ENCODE measurements around the gene SMYD3.

SMYD3 gene

DNA sequence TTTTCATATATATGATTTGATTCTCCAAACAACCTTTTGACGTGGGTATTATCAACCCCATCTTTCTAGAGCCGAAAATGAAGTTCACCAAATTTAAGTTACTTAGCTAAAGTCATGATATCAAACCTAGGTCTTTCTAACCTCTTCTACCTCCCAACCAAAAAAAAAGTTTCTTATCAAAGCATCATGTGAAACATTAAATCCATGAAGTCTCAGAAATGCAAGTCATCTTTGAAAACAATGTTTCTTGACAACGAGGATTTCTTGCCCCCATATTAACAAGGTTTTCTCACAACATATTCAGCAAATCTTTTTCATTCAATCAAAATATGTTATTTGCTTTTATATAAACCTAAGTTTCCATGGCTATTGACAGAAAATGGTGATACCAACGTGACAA, 306.3 kb downstream of the SMYD3 start:
- DNase-seq = no peak

DNA sequence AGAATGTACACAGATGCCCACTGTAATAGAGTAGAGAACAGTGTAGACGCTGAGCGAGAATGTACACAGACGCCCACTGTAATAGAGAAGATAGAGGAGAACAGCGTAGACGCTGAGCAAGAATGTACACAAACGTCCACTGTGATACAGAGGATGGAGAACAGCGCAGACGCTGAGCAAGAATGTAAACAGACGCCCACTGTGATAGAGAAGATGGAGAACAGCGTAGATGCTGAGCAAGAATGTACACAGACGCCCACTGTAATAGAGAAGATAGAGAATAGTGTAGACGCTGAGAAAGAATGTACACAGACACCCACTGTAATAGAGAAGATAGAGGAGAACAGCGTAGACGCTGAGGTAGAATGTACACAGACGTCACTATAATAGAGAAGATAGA, 306.9 kb downstream of the SMYD3 start:
- no peak for DNase-seq

DNA sequence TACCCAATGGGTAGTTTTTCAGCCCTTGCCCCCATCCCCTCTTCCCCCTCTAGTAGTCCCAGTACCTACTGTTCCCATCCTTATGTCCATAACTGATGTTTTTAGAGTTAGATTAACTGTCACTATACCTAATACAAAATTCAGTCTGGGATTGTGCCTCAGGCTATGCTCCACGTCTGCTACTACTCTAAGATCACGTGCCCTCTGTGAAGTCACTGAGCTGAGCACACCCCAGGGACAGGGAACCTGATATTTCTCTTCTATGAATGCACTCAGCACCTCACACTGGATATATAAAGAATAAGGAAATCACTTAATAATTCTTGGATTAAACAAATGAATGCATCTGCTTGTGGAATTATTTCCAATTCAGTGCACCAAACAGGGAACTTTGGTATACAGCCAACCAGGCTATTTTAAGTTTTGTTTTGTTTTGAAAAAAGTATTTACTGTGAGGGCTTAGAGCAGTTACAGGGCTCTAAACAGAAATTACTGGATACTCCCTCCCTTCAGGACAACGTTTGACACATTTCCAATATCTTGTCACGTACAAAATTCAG, 307.9 kb downstream of the SMYD3 start:
- no peak for DNase-seq

DNA sequence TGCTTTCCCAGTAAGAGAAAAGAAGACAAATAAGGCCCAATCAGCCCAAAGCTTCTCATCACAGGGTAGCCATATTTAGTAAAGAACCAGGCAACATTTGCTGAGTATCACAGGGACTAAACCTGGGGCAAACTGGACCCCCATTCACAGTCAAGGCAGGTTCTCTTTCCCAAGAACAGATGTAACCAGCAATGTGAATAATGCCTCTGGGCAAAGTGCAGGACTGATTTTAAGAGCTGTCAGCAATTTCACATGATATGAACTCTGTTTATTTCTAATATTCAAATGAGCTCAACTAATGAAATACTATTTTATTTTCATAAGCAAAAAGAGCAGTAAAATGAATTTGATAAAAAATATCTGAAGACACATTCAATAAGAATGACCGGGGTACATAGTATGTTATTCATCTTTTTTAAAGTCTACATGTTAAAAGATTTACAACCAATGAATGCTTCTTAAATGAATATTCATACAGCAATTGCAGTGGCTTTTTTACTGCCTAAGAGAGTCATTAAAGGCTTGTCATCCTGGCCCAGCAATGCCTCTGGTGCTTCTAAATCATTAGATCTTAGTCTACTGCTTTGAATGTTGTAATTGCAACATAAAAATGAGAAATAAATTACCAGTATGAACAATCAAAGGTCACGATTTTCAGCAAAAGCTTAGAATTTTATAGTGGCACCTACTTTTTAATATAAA, 308.8 kb downstream of the SMYD3 start:
- DNase-seq = no peak

DNA sequence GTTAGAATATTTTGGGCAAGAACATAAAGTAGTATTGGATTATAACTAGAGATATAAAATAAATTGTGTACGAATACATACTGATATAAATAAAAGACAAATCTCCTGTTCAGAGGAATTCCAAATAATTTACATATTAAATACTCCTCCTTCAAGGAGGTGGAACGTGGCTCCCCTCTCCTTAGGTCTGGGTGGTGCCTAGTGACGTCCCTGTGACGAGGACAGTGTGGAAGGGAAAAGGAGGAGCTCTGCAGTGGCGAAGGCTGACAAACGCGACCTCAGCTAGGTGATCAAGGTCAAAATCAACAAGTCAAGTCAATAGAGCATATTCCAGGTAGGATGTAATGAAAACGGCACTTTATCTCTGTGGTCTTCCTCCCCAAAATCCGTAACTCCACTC, 310.0 kb downstream of the SMYD3 start:
- DNase-seq = no peak

DNA sequence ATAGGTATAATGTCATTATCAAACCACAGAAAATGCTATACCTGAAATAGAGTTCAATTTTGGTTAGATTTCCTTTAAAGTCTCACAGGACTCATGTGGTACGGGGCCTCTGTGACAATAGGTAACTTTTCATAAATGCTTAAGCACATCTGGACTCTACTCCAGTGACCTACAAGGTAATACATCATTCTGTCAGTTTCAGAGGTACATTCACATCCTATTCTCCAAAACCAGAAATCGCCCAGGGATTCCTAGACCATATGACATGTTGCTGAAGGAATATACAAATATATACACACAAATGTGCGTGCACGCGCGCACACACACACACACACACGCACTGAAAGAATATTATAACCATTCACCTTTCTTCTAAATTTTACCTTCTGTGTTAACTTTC, 311.8 kb downstream of the SMYD3 start:
- no peak for DNase-seq

DNA sequence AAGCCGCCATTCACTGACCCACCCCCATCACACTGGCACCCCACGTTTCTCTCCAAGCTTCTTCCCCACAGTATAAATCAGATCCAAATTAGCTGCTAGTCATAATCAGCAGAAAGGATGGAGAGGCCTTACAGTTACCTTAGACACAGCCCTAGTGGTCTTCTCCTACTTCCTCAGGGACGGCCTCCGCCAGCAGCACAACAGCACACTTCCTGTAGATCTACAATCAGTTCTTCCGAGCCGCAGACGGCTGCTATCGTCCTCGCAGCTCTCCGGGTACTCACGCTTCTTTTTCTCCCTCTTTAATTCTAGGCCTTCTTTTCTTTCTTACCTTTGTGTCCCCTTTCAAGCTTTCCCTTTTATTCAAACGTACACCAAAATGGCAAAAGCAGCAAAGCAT, 313.5 kb downstream of the SMYD3 start:
- no peak for DNase-seq

DNA sequence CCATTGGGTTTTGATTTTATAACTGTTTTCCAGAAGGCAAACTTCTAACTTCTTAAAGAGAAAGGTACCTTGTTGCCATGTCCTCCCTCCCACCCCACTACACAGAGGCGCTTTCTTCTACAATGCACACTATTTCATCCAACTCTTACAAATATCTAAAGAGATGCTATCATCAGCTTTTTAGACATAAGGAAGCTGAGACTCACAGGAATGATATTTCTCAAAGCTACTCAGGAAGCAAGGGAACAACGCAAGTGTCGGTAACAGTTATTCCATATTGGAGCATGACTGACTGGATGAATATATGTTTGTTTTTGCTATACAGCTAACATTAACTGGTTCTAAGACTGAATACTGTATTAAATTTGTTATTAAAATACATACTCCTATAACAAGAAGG, 318.0 kb downstream of the SMYD3 start:
- no peak for DNase-seq

DNA sequence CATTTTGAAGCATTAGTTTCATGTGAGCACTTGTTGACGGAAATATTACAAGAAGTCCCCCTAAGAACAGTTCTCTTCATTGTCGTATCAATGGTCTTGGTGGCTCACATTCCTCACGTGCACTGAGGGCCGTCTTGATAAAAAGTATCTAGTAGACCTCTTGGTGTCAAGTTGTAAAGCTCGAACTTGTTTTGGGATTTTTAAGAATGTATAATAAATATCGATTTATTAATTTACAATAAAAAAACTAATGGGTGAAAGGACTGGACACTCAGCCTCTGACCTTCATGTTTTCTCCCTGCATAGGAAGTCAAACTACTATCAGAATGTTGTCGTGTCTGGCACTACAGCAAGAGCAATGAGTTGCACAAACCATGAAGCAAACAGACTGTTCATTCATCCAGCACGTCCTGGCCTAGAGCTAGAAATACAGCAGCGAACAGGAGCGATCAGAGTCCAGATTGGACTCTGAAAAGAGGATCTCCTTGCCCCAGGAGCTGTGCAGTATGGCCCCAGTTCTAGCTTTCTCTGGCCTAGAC, 319.2 kb downstream of the SMYD3 start:
- no peak for DNase-seq

DNA sequence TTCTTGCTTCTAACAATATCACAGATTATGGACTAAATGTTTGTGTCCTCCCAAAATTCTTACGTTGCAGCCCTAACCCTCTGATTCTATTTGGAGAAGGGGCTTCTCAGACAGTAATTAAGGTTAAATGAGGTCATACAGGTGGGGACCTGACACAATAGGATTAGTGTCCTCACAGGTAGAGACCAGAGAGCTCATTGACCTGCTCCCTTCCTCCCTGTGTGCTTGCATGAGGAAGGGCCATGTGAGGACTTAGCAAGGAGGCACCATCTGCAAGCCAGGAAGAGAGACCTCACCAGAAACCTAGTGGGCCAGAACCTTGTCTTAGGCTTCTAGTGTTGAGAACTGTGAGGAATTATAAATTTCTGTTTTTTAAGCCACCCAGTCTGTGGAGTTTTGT, 322.6 kb downstream of the SMYD3 start:
- no peak for DNase-seq

DNA sequence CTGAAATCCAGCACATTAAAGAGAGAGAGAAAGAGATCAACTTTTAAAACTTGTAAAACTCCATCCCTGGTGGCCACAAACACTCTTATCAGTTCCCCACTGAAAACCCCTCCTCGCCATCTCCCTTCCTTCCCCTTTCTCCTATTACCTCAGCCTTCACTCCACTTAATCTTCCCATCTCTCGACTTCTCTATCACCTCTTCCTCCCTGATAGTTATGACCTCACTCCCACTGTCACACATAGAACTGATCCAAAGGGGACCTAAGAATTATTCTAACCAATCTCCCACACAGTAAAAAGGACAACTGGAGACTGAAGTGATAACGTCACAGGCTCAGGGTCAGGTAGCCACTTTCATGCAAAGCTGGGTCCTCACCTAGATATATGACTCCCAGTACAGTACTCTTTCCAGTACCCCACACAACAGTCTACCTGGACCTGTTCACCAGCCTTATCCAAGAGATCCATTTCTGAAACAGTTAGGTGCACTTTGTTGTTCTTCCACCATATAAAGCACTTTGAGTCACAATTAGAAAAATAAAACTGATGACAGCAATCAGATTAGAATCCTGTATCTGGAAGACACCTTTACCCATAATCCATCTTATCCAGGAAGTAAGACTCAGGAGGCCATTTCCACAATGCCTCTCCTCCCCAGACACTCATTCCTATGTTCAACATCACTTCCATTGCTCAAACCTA, 324.8 kb downstream of the SMYD3 start:
- no peak for DNase-seq

DNA sequence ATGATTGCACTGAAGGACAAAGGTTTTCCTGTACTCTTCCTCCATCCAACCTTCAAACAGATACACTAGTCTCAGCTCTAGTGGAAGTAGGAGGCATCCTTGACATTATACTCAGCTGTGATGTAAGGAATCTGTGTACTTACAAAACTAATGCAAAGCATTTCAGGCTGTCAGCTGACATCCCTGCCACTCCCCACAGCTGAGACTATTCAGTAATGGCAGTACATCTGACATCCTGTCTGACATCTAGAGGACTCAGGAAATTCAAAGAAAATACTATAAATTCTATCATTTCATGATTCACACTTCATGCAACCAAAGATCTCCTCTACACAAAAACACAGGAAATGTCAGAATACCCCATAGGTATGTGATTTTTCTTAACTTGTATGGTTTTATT, 325.8 kb downstream of the SMYD3 start:
- DNase-seq = no peak

DNA sequence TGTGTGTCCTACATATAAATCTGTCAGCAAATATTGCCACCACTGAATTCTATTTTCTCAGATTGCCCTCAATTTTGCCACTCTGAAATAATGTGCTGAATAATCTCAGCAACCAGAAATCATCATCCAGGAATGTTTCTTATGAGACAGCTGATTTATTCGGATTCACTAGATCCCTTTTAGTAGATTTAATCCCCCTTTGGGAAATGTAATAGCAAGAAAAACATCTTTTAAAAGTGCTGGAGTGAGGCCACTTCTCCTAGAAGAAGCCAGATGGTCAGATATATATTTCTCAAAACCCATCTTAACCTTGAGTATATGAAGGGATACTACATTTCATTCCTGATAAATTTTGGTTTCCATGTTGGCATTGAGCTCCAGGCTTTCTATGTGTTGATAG, 327.7 kb downstream of the SMYD3 start:
- DNase-seq = no peak

DNA sequence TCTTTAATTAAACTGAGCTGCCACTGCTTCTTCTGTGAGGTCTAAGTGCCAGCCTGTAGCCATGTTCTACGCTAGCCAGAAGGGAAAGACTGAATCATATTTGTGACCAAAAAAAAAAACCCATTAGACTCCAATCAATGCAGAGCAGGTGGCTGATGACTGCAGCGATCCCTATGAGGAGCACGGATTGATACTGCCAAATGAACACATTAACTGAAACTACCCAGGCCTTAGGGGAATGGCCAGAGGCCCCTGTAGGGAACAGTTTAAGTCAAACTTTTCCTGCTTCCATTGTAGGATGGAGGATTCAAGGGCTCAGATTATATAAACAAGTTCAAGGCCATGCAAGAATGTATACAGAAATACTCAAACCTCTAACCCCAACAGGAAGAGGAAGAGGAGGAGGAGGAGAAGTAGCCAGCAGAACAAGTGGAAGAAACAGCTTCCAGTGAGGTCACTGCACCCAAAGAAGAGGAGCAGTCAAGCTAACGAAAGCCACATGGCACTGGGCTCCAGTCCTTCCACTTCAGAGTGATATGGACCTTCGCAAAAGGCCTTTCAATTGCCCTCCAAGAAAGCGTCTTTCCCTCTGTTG, 328.3 kb downstream of the SMYD3 start:
- no peak for DNase-seq

DNA sequence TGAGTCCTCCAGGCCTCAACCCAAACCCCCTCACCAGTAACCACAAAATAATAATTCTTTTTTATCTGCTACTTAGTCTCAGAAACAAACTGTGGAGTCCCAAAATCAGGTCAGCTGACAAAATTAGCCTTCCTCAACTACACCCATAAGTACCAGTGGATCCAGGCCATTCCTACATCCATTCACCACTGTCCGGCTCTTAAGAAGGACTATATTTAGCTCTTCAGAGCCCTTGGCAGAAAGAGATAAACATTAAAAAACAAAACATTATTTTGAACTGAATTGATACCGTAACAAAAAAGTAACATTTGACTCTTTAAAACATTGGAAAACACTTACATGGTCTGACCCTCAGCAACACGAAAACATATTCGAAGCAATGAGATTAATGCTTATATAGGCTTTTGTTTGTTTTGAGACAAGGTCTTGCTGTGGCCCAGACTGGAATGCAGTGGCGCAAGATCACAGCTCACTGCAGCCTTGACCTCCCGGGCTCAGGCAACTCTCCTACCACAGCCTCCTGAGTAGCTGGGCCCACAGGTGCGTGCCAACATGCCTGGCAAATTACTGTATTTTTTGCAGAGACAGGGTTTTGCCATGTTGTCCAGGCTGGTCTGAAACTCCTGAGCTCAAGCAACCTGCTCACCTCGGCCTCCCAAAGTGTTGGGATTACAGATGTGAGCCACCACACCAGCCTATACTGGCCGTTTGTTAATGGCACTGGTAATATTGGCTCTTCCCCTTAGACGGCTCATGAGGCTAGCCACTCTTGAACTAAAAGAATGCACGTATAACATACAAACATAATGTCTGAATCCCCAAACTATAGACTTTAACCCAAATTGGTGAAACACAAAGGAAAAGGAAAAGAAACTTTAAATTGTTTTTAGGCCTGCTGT, 330.7 kb downstream of the SMYD3 start:
- no peak for DNase-seq

DNA sequence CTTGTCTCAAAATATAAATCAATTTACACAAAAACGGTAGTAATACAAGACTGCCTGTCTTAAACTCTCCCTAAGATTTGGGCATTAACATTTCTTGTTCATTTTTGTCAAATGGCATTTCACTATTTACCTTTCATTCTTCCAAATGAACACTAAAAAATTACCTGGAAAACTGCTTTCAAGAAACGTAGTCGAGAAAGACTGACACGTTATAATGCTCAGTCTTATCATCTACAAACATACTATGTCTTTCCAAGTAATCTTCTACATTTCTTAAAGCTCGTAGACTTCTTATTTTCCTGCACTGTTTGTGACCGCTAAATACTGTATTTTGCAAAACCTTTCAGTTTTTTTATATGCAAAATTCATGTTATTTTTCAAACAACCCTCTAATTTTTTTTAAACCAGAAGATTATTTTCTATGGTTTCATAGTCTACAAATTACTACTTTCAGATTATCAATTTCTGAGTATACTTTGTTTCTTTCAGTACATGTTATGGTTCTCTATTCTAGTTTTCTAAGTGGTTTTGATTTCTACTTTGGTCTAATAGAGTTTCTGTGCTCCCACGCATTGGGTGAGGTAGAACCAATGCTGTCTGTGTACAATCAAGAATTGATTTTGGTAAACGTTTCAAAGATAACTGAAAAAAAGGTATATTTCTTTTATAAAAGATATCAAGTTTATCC, 336.4 kb downstream of the SMYD3 start:
- DNase-seq = no peak

DNA sequence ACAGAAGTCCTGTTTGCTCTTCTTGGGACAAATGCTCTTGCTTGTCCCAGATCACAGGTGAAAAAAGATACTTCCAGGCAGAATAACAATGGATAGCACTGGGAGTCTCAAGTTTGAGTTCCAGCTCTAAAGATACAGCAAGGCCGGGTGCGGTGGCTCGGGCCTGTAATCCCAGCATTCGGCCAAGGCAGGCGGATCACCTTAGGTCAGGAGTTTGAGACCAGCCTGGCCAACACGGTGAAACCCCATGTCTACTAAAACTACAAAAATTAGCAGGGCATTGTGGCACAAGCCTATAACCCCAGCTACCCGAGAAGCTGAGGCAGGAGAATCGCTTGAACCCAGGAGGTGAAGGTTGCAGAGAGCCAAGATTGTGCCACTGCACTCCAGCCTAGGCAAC, 337.6 kb downstream of the SMYD3 start:
- DNase-seq = no peak

DNA sequence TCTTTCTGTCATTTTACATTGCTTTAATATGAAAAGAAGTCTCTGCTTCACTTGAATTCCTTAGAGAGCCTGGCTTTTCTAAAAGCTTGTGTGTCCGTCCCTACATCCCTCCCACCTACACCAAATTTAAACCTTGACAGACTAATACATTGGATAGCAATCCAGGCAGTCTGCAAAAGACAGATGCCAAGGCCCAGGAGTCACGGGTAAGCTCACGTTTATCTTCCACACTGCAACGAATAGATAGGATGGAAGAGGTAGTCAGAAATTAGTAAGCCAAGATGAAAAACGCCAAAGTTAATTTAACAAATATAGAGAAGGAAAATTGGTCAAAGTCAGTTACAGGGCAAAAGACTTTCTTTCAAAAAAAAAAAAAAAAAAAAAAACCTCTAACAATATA, 338.1 kb downstream of the SMYD3 start:
- DNase-seq = no peak

DNA sequence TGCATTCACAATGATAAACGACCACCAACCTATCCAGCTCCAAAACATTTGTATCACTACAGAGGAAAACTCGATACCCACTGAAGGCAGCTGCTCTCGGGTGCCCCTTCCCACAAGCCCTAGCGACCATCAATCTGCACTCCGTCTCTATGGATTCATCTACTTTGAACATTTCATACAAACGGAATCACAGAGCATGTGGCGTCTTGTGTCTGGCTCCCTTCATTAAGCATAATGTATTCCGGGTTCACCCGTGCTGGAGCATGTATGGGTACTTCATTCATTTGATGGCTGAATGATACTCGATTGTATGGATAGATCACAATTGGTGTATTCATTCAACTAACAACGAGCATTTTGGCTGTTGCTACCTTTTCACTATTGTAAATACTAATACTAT, 340.2 kb downstream of the SMYD3 start:
- DNase-seq = no peak

DNA sequence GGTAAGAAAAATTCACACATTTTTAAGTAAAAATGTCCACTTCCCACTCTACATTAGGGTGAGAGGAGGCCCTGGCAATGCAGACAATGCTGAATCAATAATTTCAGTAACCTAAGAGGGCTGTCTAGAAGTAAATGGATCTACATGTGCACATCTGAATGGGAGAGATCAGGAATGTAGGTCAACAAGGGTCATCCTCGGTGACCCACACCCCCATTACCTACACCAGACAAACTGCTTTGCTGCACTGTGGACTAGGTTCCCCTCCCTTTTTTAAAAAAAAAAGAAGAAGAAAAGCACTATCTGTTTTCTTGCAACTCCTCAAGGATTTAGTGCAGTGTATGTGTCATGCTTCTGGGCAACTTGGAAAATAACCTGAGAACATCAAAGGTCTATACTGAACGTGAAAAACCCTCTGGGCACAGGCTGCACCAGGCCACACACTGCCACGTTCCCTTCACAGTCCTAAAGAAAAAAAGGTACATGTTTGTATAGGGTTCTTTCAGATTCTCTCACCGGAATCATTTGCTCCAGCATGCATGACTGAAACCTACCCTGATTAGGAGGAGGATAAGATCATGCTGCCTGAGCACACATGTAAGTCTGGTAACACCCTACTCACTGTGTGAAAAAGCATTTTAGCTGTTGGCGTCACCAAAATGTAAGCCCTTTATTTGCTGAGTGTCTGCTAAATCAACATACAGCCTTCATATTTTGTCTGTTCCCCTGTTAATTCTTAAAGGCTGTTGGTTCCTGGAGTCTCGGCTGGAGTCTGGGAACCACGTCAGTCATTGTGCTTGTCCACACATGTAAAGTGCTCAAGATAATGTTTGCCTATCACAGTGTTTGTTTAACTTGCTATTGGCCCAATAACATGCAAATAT, 341.0 kb downstream of the SMYD3 start:
- no peak for DNase-seq

DNA sequence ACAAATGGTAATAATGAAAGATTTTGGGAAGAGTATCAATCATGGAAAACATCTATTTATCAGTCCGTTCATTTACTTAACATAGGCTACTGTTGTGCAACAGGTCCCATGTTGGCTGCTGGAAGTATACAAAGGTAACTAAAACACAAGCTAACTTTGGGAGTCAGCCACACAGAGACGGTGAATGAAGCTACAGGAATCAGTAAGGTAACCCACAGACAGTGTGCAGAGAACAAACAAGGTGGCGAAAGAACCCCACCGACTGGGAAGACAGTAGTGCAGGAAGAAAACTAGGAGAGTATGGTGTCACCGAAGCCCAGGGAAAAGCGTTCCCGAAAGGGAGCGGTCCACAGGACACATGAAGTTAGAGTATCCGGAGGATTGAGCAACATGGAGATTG, 342.3 kb downstream of the SMYD3 start:
- no peak for DNase-seq

All from stimulated activated CD4-positive, alpha-beta T cell treated with anti-CD3 and anti-CD28 coated beads, Interleukin-4, amount 100 ng/mL, for 4 hours (primary cell).